ENCODE results near the gene ASCL5.
A peak's percentile ranks its signal among the peaks of the same experiment; 100 is the strongest.

Gene ASCL5

DNA sequence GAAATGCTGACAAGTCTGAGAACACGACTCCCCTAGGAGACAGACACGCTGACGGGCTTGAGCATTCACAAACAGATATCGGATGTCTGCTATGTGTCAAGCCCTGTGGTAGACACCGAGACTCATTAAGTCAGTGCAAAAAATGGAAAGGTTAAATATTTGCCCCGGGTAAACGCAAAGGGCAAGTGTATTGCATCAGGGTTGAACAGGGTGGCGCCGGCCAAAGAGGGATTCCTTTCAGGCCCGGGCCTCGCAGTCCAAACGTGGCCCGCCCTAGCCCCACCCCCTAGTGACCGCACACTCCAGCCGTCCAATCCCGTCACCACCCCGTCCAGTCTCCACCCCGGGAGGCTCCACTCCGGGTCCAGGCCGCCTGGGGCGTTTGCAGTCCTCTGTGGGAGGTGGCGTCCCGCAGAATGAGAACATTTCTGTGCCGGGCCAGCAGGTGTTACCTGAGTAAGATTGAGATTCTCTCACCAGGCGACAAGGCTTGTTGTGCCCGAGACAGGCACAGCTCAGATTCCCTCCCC is 43.6 kb upstream of the ASCL5 start:
- no peaks in the 10 kb centered on the region for H3K9me3 ChIP-seq (ENCODE audit: control insufficient read depth, insufficient read depth, low read length)
- H4K20me1 ChIP-seq (ENCODE audit: control insufficient read depth, insufficient read depth, low read depth, low read length): no peaks in the 10 kb centered on the region
- peak overlapping the region; percentile 69 for H3K4me3 ChIP-seq (ENCODE audit: low read length)
- H3K36me3 ChIP-seq (ENCODE audit: control insufficient read depth, low read length): no peaks in the 10 kb centered on the region
- H3K4me2 ChIP-seq (ENCODE audit: low read length): peak overlapping the region; percentile 83
- H3K27ac ChIP-seq (ENCODE audit: low read depth, low read length): no peak overlapping the region
- TF ChIP-seq, protein P1, sequence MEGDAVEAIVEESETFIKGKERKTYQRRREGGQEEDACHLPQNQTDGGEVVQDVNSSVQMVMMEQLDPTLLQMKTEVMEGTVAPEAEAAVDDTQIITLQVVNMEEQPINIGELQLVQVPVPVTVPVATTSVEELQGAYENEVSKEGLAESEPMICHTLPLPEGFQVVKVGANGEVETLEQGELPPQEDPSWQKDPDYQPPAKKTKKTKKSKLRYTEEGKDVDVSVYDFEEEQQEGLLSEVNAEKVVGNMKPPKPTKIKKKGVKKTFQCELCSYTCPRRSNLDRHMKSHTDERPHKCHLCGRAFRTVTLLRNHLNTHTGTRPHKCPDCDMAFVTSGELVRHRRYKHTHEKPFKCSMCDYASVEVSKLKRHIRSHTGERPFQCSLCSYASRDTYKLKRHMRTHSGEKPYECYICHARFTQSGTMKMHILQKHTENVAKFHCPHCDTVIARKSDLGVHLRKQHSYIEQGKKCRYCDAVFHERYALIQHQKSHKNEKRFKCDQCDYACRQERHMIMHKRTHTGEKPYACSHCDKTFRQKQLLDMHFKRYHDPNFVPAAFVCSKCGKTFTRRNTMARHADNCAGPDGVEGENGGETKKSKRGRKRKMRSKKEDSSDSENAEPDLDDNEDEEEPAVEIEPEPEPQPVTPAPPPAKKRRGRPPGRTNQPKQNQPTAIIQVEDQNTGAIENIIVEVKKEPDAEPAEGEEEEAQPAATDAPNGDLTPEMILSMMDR (IDR thresholded peaks at IDR 0.05; ENCODE audit: low read depth, low read length, poor library complexity, severe bottlenecking): no peak
- TF ChIP-seq EZH2phosphoT487 (IDR thresholded peaks at IDR 0.05; ENCODE audit: borderline replicate concordance, low read length): no peak
- no peaks in the 10 kb centered on the region for H3K79me2 ChIP-seq (ENCODE audit: control insufficient read depth, low read length)
- H3K27me3 ChIP-seq (ENCODE audit: control insufficient read depth, low read length): peaks cover 44% of the 10 kb centered on the region
- H3F3A ChIP-seq (ENCODE audit: control insufficient read depth, insufficient read depth): no peaks in the 10 kb centered on the region
- peaks cover 10% of the 10 kb centered on the region; the same call in 1 of the 2 replicates for H3K4me1 ChIP-seq (ENCODE audit: control insufficient read depth, low read length)
- H3K9me2 ChIP-seq (replicated peaks; ENCODE audit: control insufficient read depth, low read length): no peaks in the 10 kb centered on the region

- Histone ChIP-seq H3F3A (ENCODE audit: control insufficient read depth, insufficient read depth) (no peaks in the 10 kb centered on the region), H3K36me3 (ENCODE audit: control insufficient read depth, low read length) (no peaks in the 10 kb centered on the region), H3K4me2 (ENCODE audit: low read length) (peak overlapping the region; percentile 83), H3K9me3 (ENCODE audit: control insufficient read depth, insufficient read depth, low read length) (no peaks in the 10 kb centered on the region), H3K27ac (ENCODE audit: low read depth, low read length) (no peak overlapping the region), H3K79me2 (ENCODE audit: control insufficient read depth, low read length) (no peaks in the 10 kb centered on the region), H4K20me1 (ENCODE audit: control insufficient read depth, insufficient read depth, low read depth, low read length) (no peaks in the 10 kb centered on the region), H3K27me3 (ENCODE audit: control insufficient read depth, low read length) (peaks cover 40% of the 10 kb centered on the region), H3K4me1 (ENCODE audit: control insufficient read depth, low read length) (peaks cover 10% of the 10 kb centered on the region; the same call in 1 of the 2 replicates), H3K9me2 (replicated peaks; ENCODE audit: control insufficient read depth, low read length) (no peaks in the 10 kb centered on the region), H3K4me3 (ENCODE audit: low read length) (no peak overlapping the region; the same call in 1 of the 2 replicates)
- TF ChIP-seq, protein P1 (IDR thresholded peaks at IDR 0.05; ENCODE audit: low read depth, low read length, poor library complexity, severe bottlenecking): no peak
- TF ChIP-seq EZH2phosphoT487 (IDR thresholded peaks at IDR 0.05; ENCODE audit: borderline replicate concordance, low read length): no peak
Observed at GRCh38 chr1:201169971-201170532, 43.1 kb upstream of the ASCL5 start.

DNA sequence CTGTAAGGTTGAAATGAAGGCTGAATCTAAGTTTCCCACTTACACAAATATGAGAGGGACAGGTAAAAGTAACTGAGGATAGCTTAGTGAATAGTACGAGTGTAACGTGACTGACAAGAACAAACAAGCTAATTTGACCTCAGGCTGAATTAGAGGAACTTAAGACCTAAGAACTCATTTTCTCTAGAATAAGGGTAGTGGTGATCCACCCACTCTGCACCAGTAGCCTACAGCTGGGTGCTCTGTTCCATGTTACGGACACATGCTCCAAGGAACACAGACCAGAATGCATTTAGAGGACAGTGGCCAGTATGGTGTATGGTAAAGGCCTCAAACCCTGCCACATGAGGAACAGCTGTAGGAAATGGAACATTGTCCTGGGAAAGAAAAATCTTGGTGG is 42.2 kb upstream of the ASCL5 start:
- no peaks in the 10 kb centered on the region for H3K79me2 ChIP-seq (ENCODE audit: control insufficient read depth, low read length)
- TF ChIP-seq EZH2phosphoT487 (IDR thresholded peaks at IDR 0.05; ENCODE audit: borderline replicate concordance, low read length): no peak
- TF ChIP-seq, protein P1 (IDR thresholded peaks at IDR 0.05; ENCODE audit: low read depth, low read length, poor library complexity, severe bottlenecking): no peak
- H3K4me1 ChIP-seq (ENCODE audit: control insufficient read depth, low read length): peaks cover 10% of the 10 kb centered on the region; the same call in 1 of the 2 replicates
- no peak overlapping the region for H3K4me3 ChIP-seq (ENCODE audit: low read length)
- no peaks in the 10 kb centered on the region for H3F3A ChIP-seq (ENCODE audit: control insufficient read depth, insufficient read depth)
- no peaks in the 10 kb centered on the region for H3K9me2 ChIP-seq (replicated peaks; ENCODE audit: control insufficient read depth, low read length)
- no peak overlapping the region for H3K27ac ChIP-seq (ENCODE audit: low read depth, low read length)
- peaks cover 46% of the 10 kb centered on the region for H3K27me3 ChIP-seq (ENCODE audit: control insufficient read depth, low read length)
- no peaks in the 10 kb centered on the region for H3K9me3 ChIP-seq (ENCODE audit: control insufficient read depth, insufficient read depth, low read length)
- no peaks in the 10 kb centered on the region for H4K20me1 ChIP-seq (ENCODE audit: control insufficient read depth, insufficient read depth, low read depth, low read length)
- no peaks in the 10 kb centered on the region for H3K36me3 ChIP-seq (ENCODE audit: control insufficient read depth, low read length)
- H3K4me2 ChIP-seq (ENCODE audit: low read length): no peak overlapping the region
